ENCODE data around the gene S100B.

The S100B gene

GRCh38 chr21:46572850-46573249, 32.0 kb downstream of the S100B start:
- Histone ChIP-seq H4K8ac (ENCODE audit: low read depth, low read length) (no peak overlapping the region), H3K9me3 (replicated peaks in 1 of 2; ENCODE audit: control insufficient read depth in 2 of 2, insufficient read depth in 1 of 2, low read depth in 1 of 2, low read length in 2 of 2) (peaks cover 6 to 50% of the 10 kb centered on the region in 2 donors), H2AFZ (ENCODE audit: low read length) (no peak overlapping the region), H3K36me3 (replicated peaks in 1 of 2; ENCODE audit: control insufficient read depth in 2 of 2, insufficient read depth in 2 of 2, low read length in 2 of 2) (peaks cover 11 to 61% of the 10 kb centered on the region in 2 donors), H3K4me2 (ENCODE audit: insufficient read depth, low read length, poor library complexity, severe bottlenecking) (no peak overlapping the region), H3K23ac (ENCODE audit: low read depth, low read length, poor library complexity) (no peak overlapping the region), H3K4me1 (ENCODE audit: control insufficient read depth in 2 of 2, insufficient read depth in 1 of 2, low read depth in 1 of 2, low read length in 2 of 2) (no peaks in the 10 kb centered on the region), H3K9ac (ENCODE audit: low read depth, low read length, poor library complexity) (no peak overlapping the region), H3K4me3 (ENCODE audit: low read length in 2 of 2) (no peak overlapping the region), H2BK15ac (ENCODE audit: low read length) (no peak overlapping the region), H3K4ac (ENCODE audit: low read length) (no peak overlapping the region), H3K79me1 (ENCODE audit: low read depth, low read length) (no peaks in the 10 kb centered on the region), H2BK5ac (ENCODE audit: low read length) (no peak overlapping the region), H4K91ac (ENCODE audit: low read depth, low read length, poor library complexity) (no peak overlapping the region), H3K14ac (ENCODE audit: low read length) (no peak overlapping the region), H3K18ac (ENCODE audit: low read length) (no peak overlapping the region), H2BK120ac (ENCODE audit: low read depth, low read length) (no peak overlapping the region), H3K27me3 (ENCODE audit: control insufficient read depth in 3 of 3, insufficient read depth in 3 of 3, low read depth in 1 of 3, low read length in 3 of 3) (no peaks in the 10 kb centered on the region), H2BK12ac (ENCODE audit: low read length) (no peak overlapping the region), H3K27ac (replicated peaks; ENCODE audit: low read length) (no peak overlapping the region), H2AK5ac (ENCODE audit: low read depth, low read length) (no peak overlapping the region)
- WGBS, 2 donors (ENCODE audit: extremely low coverage in 2 of 2, insufficient read length in 2 of 2, insufficient replicate concordance in 1 of 2): no CpG with 5 or more reads among the region's 1 CpG
- DNase-seq (ENCODE audit: low spot score): no peak

- DNase-seq (ENCODE audit: low spot score): no peak
- no peak overlapping the region for H2BK120ac ChIP-seq (ENCODE audit: low read depth, low read length)
- peaks cover 29 to 83% of the 10 kb centered on the region in 2 donors for H3K36me3 ChIP-seq (replicated peaks in 1 of 2; ENCODE audit: control insufficient read depth in 2 of 2, insufficient read depth in 2 of 2, low read length in 2 of 2)
- no peak overlapping the region for H2AFZ ChIP-seq (ENCODE audit: low read length)
- no peak overlapping the region for H2BK15ac ChIP-seq (ENCODE audit: low read length)
- no peak overlapping the region for H2BK12ac ChIP-seq (ENCODE audit: low read length)
- no peak overlapping the region for H3K4me2 ChIP-seq (ENCODE audit: insufficient read depth, low read length, poor library complexity, severe bottlenecking)
- no peak overlapping the region for H2BK5ac ChIP-seq (ENCODE audit: low read length)
- H4K91ac ChIP-seq (ENCODE audit: low read depth, low read length, poor library complexity): no peak overlapping the region
- no peak overlapping the region for H3K14ac ChIP-seq (ENCODE audit: low read length)
- no peak overlapping the region for H3K18ac ChIP-seq (ENCODE audit: low read length)
- no peak overlapping the region for H3K23ac ChIP-seq (ENCODE audit: low read depth, low read length, poor library complexity)
- no peak overlapping the region for H3K27ac ChIP-seq (replicated peaks; ENCODE audit: low read length)
- no peaks in the 10 kb centered on the region for H3K4me1 ChIP-seq (ENCODE audit: control insufficient read depth in 2 of 2, insufficient read depth in 1 of 2, low read depth in 1 of 2, low read length in 2 of 2)
- no peak overlapping the region for H3K9ac ChIP-seq (ENCODE audit: low read depth, low read length, poor library complexity)
- no peak overlapping the region for H4K8ac ChIP-seq (ENCODE audit: low read depth, low read length)
- no peak overlapping the region for H2AK5ac ChIP-seq (ENCODE audit: low read depth, low read length)
- H3K4ac ChIP-seq (ENCODE audit: low read length): no peak overlapping the region
- H3K79me1 ChIP-seq (ENCODE audit: low read depth, low read length): no peaks in the 10 kb centered on the region
- peaks cover 8 to 42% of the 10 kb centered on the region in 2 donors for H3K9me3 ChIP-seq (replicated peaks in 1 of 2; ENCODE audit: control insufficient read depth in 2 of 2, insufficient read depth in 1 of 2, low read depth in 1 of 2, low read length in 2 of 2)
- H3K27me3 ChIP-seq (ENCODE audit: control insufficient read depth in 3 of 3, insufficient read depth in 3 of 3, low read depth in 1 of 3, low read length in 3 of 3): no peaks in the 10 kb centered on the region
- H3K4me3 ChIP-seq (ENCODE audit: low read length in 2 of 2): no peak overlapping the region
Measured at GRCh38 chr21:46570631-46571030, 34.3 kb downstream of the S100B start.

GRCh38 chr21:46570119-46570518, 34.8 kb downstream of the S100B start:
- Histone ChIP-seq H3K9ac (ENCODE audit: low read depth, low read length, poor library complexity) (no peak overlapping the region), H2BK12ac (ENCODE audit: low read length) (no peak overlapping the region), H2AK5ac (ENCODE audit: low read depth, low read length) (no peak overlapping the region), H3K27ac (replicated peaks; ENCODE audit: low read length) (no peak overlapping the region), H2BK15ac (ENCODE audit: low read length) (no peak overlapping the region), H3K27me3 (ENCODE audit: control insufficient read depth in 3 of 3, insufficient read depth in 3 of 3, low read depth in 1 of 3, low read length in 3 of 3) (no peaks in the 10 kb centered on the region), H4K91ac (ENCODE audit: low read depth, low read length, poor library complexity) (no peak overlapping the region), H2BK120ac (ENCODE audit: low read depth, low read length) (no peak overlapping the region), H4K8ac (ENCODE audit: low read depth, low read length) (no peak overlapping the region), H3K23ac (ENCODE audit: low read depth, low read length, poor library complexity) (no peak overlapping the region), H2BK5ac (ENCODE audit: low read length) (no peak overlapping the region), H3K4me1 (ENCODE audit: control insufficient read depth in 2 of 2, insufficient read depth in 1 of 2, low read depth in 1 of 2, low read length in 2 of 2) (no peaks in the 10 kb centered on the region), H3K9me3 (replicated peaks in 1 of 2; ENCODE audit: control insufficient read depth in 2 of 2, insufficient read depth in 1 of 2, low read depth in 1 of 2, low read length in 2 of 2) (peaks cover 8 to 38% of the 10 kb centered on the region in 2 donors), H3K79me1 (ENCODE audit: low read depth, low read length) (no peaks in the 10 kb centered on the region), H3K4me2 (ENCODE audit: insufficient read depth, low read length, poor library complexity, severe bottlenecking) (no peak overlapping the region), H3K18ac (ENCODE audit: low read length) (no peak overlapping the region), H3K14ac (ENCODE audit: low read length) (no peak overlapping the region), H3K36me3 (replicated peaks in 1 of 2; ENCODE audit: control insufficient read depth in 2 of 2, insufficient read depth in 2 of 2, low read length in 2 of 2) (peaks cover 31 to 88% of the 10 kb centered on the region in 2 donors), H3K4me3 (ENCODE audit: low read length in 2 of 2) (no peak overlapping the region), H3K4ac (ENCODE audit: low read length) (no peak overlapping the region), H2AFZ (ENCODE audit: low read length) (no peak overlapping the region)
- DNase-seq (ENCODE audit: low spot score): no peak
- no CpG with 5 or more reads among the region's 2 CpGs for WGBS, 2 donors (ENCODE audit: extremely low coverage in 2 of 2, insufficient read length in 2 of 2, insufficient replicate concordance in 1 of 2)

- H3K4me1 ChIP-seq (ENCODE audit: control insufficient read depth in 2 of 2, insufficient read depth in 1 of 2, low read depth in 1 of 2, low read length in 2 of 2): no peaks in the 10 kb centered on the region
- no peak overlapping the region for H3K4me3 ChIP-seq (ENCODE audit: low read length in 2 of 2)
- H2AK5ac ChIP-seq (ENCODE audit: low read depth, low read length): no peak overlapping the region
- peaks cover 8 to 31% of the 10 kb centered on the region in 2 donors for H3K9me3 ChIP-seq (replicated peaks in 1 of 2; ENCODE audit: control insufficient read depth in 2 of 2, insufficient read depth in 1 of 2, low read depth in 1 of 2, low read length in 2 of 2)
- H3K79me1 ChIP-seq (ENCODE audit: low read depth, low read length): no peaks in the 10 kb centered on the region
- H3K14ac ChIP-seq (ENCODE audit: low read length): no peak overlapping the region
- no peak overlapping the region for H3K9ac ChIP-seq (ENCODE audit: low read depth, low read length, poor library complexity)
- no peak overlapping the region for H2BK12ac ChIP-seq (ENCODE audit: low read length)
- H2AFZ ChIP-seq (ENCODE audit: low read length): no peak overlapping the region
- H3K23ac ChIP-seq (ENCODE audit: low read depth, low read length, poor library complexity): no peak overlapping the region
- DNase-seq (ENCODE audit: low spot score): no peak
- no peak overlapping the region for H3K27ac ChIP-seq (replicated peaks; ENCODE audit: low read length)
- no peak overlapping the region for H3K18ac ChIP-seq (ENCODE audit: low read length)
- H3K4me2 ChIP-seq (ENCODE audit: insufficient read depth, low read length, poor library complexity, severe bottlenecking): no peak overlapping the region
- H3K36me3 ChIP-seq (replicated peaks in 1 of 2; ENCODE audit: control insufficient read depth in 2 of 2, insufficient read depth in 2 of 2, low read length in 2 of 2): peaks cover 38 to 98% of the 10 kb centered on the region in 2 donors
- H4K8ac ChIP-seq (ENCODE audit: low read depth, low read length): no peak overlapping the region
- no peak overlapping the region for H2BK15ac ChIP-seq (ENCODE audit: low read length)
- H3K4ac ChIP-seq (ENCODE audit: low read length): no peak overlapping the region
- WGBS, 2 donors (ENCODE audit: extremely low coverage in 2 of 2, insufficient read length in 2 of 2, insufficient replicate concordance in 1 of 2): 100% methylated on average over 1 of the region's 1 CpG; no CpG with 5 or more reads in 1 of the 2 donors
- no peaks in the 10 kb centered on the region for H3K27me3 ChIP-seq (ENCODE audit: control insufficient read depth in 3 of 3, insufficient read depth in 3 of 3, low read depth in 1 of 3, low read length in 3 of 3)
- H2BK120ac ChIP-seq (ENCODE audit: low read depth, low read length): no peak overlapping the region
- H2BK5ac ChIP-seq (ENCODE audit: low read length): no peak overlapping the region
- no peak overlapping the region for H4K91ac ChIP-seq (ENCODE audit: low read depth, low read length, poor library complexity)
Measured at GRCh38 chr21:46569081-46569480, 35.8 kb downstream of the S100B start.

All from neuronal stem cell (in vitro differentiated cells).